Raji (cell line): ENCODE results near the gene C1orf50.

Experiments used
- POLR2A ChIP-seq: IDR thresholded peaks from 2 replicates; pipeline ENCODE4 v1.6.1; 2011; ENCODE audit warnings: low read depth, low read length, control low read depth; ENCODE audit not compliant: insufficient read depth

Gene C1orf50

DNA sequence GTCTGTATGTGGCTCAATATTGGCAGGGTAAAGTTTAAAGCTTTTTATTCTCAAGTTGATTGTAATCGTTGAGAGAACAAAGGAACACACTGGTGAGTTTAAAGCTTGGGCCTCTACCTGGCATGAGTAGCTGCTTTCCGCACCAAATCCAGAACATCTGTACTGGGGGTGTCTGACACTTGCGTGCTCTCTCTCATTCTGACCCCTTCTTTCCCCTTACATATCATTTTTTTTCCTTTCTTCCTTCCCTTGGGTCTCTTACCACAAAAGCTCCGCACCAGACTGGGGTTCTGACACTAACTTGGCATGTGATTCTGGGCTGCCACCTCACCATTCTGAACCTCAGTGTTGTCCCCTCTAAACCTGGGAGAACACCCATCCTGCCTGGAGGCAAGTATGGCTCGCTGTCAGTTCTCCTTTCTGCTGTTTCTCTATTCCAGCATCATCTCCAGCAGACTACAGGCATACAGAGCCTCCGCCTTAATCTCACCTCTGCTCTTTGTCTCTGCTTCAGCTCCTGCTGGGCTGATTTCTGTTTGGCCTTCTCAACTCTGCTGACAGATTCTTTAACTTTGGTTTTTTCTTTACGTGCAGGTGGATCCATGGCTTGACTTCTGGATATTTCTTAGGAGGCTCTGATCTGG is 49.0 kb downstream of the C1orf50 start:
- no peak for TF ChIP-seq POLR2A

DNA sequence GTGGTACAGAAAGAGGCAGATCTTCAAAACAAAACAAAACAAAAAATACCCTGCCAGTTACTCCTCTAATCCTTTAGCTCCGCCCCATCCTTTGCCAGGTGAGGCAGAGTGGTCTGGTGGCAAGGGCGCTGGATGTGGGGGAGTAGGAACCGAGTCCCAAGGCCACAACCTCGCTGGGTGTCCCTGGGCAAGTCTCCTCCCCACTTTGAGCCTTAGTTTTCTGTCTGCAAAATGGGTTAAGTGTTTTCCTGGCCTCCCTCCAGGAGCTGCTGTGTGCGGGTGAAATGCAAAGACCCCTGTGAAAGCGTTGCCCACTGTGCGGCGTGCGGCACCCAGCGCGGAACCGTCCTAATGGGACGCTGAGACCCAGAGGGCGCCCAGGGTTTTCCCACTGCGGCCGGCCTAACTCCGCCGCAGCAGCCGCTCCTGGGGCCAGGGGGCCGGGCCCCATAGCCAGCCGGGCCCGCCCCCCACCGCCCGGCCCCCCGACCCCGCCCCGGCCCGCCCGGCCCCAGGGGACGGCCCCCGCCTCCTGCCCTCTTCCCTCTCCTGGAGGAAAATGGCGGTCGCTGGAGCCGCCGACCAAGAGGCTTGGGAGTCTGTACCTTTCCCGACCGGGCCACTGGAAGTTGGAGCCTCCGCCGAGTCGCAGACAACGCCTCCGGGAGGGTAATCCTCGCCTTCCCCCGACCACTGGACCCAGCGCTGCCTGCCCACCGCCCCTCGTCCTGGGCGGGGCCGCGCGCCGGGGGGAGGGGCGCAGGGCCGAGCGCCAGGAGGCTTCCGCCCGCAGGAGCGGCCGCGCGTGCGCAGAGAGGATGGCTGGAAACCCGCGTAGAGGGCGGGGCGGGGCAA is 49.8 kb downstream of the C1orf50 start, which contains the start of the genes ERMAP and SVBP:
ERMAP (plus strand) TSS at position 538 of the 855 bp plus-strand sequence. CDS start 13,327 bp downstream, outside the sequence.
SVBP (minus strand) TSS at position 813 of the 855 bp plus-strand sequence. CDS start 853 bp downstream, outside the sequence.
- peak; percentile 61 for TF ChIP-seq POLR2A

DNA sequence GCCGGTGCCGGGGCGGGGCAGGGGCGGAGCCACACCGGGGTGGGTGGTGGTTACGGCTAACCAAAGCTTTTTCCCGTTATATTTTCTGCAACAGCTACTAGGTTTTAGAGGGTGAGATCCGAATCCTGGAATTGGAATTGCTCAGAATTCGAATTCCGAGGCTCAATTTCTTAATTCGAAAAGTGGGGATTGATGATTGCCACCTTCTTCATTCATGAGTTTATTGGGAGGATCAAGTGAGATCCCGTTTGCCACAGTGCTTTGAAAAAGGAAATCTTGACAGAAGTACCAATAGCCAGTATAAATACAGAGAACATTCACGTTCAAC is 50.4 kb downstream of the C1orf50 start:
- TF ChIP-seq POLR2A = no peak

DNA sequence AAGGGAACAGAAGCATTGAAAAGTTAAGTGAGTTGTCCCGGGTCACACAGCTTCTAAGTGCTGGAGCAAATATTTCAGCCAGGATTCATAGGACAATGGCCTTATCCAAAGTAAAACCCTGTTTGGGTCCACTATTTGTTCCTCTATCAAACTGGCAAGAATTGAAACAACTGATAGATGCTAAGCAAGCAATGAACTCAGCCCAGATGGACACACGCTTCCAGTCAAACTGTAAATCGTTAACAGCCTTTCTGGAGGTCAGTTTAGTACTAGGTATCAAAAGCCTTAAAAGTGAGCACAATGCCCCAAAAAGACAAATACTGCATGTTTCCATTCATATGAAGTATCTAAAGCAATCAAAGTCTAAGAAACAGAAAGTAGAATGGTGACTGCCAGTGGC is 50.9 kb downstream of the C1orf50 start:
- no peak for TF ChIP-seq POLR2A

DNA sequence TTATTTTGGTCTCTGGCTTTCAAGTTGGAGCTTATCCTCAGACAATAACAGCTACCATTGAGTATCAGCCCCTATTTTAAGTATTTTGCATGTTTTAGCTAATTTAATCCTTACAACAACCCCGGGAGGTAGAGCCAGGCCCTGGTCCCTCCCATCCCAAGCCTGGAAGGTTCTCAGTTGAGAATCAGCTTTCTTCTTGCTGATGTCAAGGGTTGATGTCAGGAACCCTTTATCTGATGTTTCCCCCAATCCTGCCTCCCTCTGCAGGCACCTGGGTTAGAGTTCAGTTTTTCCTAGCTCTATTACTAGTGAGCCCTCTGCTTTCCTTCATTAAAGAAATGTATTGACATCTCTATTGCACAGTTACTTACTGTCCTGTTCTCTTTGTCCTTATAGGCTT is 53.8 kb downstream of the C1orf50 start:
- no peak for TF ChIP-seq POLR2A

DNA sequence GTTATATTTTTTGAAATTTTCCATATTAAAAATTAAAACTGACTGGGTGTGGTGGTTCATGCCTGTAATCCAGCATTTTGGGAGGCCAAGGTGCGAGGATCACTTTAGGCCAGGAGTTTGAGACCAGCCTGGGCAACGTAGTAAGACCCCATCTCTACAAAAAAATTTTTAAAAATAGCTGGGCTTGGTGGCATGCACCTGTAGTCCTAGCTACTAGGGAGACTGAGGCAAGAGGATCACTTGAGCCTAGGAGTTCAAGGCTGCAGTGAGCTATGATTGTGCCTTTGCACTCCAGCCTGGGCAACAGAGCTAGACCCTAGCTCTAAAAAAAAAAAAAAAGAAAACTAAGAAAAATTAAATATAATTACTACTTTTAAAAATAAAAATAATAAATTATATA is 54.6 kb downstream of the C1orf50 start:
- TF ChIP-seq POLR2A = no peak

DNA sequence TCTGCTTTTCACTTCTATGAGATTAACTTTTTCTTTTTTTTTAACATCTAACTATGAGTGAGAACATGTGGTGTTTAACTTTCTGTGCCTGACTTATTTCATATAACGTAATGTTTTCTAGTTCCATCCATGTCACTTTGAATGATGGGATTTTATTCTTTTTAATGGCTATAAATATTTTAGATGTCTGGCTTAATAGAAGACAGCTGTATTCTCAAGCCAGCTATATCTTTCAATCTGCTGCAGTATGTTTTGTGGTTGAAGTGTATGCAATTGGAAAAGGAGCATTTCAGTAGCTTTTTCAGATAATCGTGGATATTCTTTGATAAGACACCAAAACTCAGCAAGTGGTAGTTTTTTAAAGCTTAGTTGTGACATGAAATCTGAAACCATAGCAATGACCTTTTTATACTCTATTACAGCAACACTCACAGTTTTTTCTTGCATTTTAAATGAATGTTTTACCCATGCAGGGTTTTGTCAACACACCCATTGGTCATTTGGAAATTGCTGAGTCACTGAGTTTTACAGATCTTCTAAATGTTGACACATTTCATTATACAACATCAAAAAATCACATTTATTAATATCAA is 55.8 kb downstream of the C1orf50 start:
- TF ChIP-seq POLR2A = no peak

DNA sequence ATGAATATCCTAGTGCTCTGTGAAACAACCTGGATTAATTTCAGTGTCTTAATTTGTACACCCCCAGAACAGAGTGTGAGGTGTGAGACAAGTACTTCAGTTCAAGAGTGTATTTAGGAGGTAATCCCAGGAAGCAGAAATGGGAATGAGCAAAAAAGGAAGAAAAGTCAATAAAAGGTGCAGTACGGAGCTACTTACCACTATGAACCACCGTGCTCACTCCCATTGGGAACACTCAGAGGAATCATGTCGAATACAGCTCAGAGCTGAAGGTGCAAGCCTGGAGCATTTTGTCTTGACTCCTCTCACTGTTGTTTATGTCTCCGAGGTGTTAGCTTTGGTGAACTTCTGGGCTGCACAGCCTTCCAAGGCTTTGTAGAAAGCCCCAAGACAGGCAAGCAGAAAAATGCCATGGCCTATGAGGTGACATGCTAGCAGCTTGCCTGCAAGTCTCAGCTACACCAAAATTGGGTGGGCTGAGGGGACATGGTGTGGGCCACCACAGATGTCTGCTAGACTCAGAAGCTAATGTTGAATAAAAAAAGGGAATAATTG is 57.5 kb downstream of the C1orf50 start:
- no peak for TF ChIP-seq POLR2A

DNA sequence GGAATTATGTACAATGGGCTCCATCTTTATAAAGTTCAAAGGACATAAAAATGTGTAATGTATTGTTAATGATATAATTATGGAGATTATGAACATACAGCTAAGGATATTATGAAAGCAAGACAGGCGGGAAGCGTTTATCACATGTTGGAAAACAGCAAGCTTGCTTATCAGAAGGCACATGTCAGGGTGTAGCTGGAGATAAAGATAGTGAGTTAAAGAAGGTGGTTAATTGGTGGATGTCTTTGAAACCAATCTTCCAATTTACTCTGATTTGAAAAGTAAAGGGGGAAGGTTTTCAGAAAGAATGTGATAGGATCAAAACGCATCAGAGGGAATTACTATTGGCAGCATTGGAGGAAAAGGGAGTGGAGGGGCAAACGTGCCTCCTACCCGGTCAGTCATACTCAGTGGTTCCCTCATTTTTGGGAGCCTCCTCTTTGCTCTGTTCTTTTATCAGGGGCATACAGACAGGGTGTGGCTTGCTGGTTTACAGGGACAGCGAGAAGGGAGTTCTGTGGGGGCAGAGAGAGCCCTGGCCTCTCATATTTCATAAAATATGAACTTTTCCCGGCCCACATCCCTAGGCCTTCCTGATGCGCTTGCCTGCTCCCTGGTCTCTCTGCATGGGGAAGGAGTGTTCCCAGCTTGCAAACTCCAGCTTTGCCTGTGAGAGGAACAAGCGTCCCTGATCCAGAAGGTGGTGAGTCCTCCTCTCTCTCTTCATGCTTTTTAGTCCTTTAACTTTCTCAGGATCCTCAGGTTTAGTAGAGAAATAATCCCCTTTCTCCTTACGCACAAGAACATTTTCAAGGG is 58.2 kb downstream of the C1orf50 start:
- no peak for TF ChIP-seq POLR2A
